Gastrocnemius medialis (tissue), 4 donors: ENCODE measurements around the gene LRIG1.

ENCODE experiments used
- POLR2A ChIP-seq, 2 donors: fragments of 450-650 bp; IDR thresholded peaks; one replicate each; pipeline ENCODE4 v1.6.1; 2017; ENCODE audit warnings: antibody characterized with exemption in 2 of 2, mild to moderate bottlenecking in 2 of 2, moderate library complexity in 2 of 2
- TF ChIP-seq, protein P1 (sequence below), 5 experiments: fragments of 450-650 bp in 3 of 5; fragments of 200-600 bp in 2 of 5; sonication (generic) in 2 of 5; IDR thresholded peaks in 4 of 5; conservative IDR thresholded peaks in 1 of 5; 1 replicate in 4 of 5; 2 replicates in 1 of 5; pipeline ENCODE4 v1.5.1; 2016 to 2019; ENCODE audit warnings: antibody characterized with exemption in 5 of 5, mild to moderate bottlenecking in 3 of 5, moderate library complexity in 3 of 5

DNA sequence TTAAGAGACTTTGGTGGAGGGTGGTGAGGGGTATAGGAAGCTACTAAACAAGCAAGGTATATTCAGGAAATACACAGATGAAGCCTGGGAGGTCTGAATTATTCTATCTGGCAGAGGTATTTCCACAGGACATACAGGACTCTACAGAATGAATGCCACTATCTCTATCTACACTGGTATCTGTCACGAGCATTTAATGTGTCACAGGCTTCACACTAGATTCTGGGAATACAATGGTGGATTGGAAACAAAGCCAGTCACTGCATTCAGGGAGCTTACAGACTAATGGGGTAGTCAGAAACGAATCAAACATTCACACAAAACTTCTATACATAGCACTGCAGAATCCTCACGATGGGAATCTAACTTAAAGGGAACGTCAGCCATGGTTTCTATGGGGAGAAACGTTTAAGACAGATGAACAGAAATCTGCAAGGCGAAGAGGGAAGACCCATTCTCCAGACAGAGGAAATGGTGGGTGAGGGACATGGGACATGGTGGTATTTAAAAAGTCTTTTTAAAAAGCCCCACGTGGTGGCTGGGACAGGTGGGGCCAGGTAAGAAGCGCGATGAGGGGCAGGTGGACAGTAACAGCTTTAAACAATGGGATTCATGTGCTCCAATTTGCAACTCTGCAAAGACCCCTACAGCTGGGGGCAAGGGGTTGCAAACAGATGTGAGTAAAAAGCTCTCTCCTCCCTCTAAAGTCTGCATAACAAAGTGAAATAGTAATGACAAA is 16.5 kb downstream of the LRIG1 start:
- TF ChIP-seq, protein P1, sequence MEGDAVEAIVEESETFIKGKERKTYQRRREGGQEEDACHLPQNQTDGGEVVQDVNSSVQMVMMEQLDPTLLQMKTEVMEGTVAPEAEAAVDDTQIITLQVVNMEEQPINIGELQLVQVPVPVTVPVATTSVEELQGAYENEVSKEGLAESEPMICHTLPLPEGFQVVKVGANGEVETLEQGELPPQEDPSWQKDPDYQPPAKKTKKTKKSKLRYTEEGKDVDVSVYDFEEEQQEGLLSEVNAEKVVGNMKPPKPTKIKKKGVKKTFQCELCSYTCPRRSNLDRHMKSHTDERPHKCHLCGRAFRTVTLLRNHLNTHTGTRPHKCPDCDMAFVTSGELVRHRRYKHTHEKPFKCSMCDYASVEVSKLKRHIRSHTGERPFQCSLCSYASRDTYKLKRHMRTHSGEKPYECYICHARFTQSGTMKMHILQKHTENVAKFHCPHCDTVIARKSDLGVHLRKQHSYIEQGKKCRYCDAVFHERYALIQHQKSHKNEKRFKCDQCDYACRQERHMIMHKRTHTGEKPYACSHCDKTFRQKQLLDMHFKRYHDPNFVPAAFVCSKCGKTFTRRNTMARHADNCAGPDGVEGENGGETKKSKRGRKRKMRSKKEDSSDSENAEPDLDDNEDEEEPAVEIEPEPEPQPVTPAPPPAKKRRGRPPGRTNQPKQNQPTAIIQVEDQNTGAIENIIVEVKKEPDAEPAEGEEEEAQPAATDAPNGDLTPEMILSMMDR (IDR thresholded peaks at IDR 0.05 in 4 of 5, conservative IDR thresholded peaks at IDR 0.05 in 1 of 5): no peak
- no peak for TF ChIP-seq POLR2A (IDR thresholded peaks at IDR 0.05)
